HepG2 (cell line): ENCODE data around the gene NRL. TPM values are rescaled to one million over a fixed set of nuclear protein-coding genes. Genes with fewer than 3 reads are reported as not detected.

ENCODE experiments used
- MEF2D ChIP-seq: sonication (generic); formaldehyde crosslinking; IDR thresholded peaks from 2 replicates; pipeline ENCODE4 v1.5.1; 2020; ENCODE audit warnings: mild to moderate bottlenecking, missing genetic modification reagents
- TEF ChIP-seq: sonication (generic); formaldehyde crosslinking; IDR thresholded peaks from 2 replicates; pipeline ENCODE4 v1.5.0; 2020; ENCODE audit warnings: missing genetic modification reagents
- ZBTB40 ChIP-seq, 2 experiments: fragments of 450-650 bp in 1 of 2; sonication (generic) in 1 of 2; formaldehyde crosslinking in 1 of 2; IDR thresholded peaks; 2 replicates each; pipeline versions ENCODE4 v1.6.1 to v1.8.0; 2016 to 2022; ENCODE audit warnings: antibody characterized with exemption in 1 of 2, mild to moderate bottlenecking in 1 of 2, missing genetic modification reagents in 1 of 2
- ZNF496 ChIP-seq: sonication (generic); formaldehyde crosslinking; IDR thresholded peaks from 2 replicates; pipeline ENCODE4 v1.8.1; 2023; ENCODE audit warnings: mild to moderate bottlenecking, moderate library complexity, missing genetic modification reagents; ENCODE audit not compliant: insufficient replicate concordance
- polyA plus RNA-seq, 8 experiments: library from polyadenylated mRNA; depleted of rRNA in 3 of 8; stranded (reverse) in 7 of 8; unstranded in 1 of 8; fragments of >200 nt; fragmentation: Illumina TruSeq in 4 of 8; extraction: Trizol in 4 of 8; gene quantifications; 2 replicates each; pipeline versions ENCODE4 v1.2.1 to v1.2.3, GENCODE V29; 2011 to 2016; ENCODE audit warnings: low read depth in 4 of 8, missing spikeins in 1 of 8, mixed read lengths in 1 of 8; ENCODE audit not compliant: insufficient read depth in 1 of 8
- total RNA-seq, 5 experiments: library from RNA; depleted of rRNA; stranded (reverse); fragments of >200 nt; fragmentation: Illumina TruSeq; extraction: Trizol; gene quantifications; 2 replicates each; pipeline ENCODE4 v1.2.3, GENCODE V29; 2016; ENCODE audit warnings: low read depth in 1 of 5
- TF ChIP-seq, protein P1 (sequence below): fragments of 450-650 bp; IDR thresholded peaks from 2 replicates; pipeline ENCODE4 v1.6.1; 2016
- TF ChIP-seq, protein P2 (sequence below), 2 experiments: sonication (generic) in 1 of 2; formaldehyde crosslinking in 1 of 2; IDR thresholded peaks; 2 replicates each; pipeline versions ENCODE4 v1.4.0 to v1.6.1; 2018 to 2020; ENCODE audit warnings: missing genetic modification reagents in 2 of 2, borderline replicate concordance in 1 of 2, low read depth in 1 of 2, mild to moderate bottlenecking in 1 of 2, missing biosample characterization in 1 of 2
- TF ChIP-seq, protein P3 (sequence below): sonication (generic); formaldehyde crosslinking; IDR thresholded peaks from 2 replicates; pipeline ENCODE4 v1.4.0; 2020; ENCODE audit warnings: missing genetic modification reagents, borderline replicate concordance

NRL gene
- total and polyA plus RNA-seq, 2 of the 13 experiments (the other 11 are each of a cell fraction or from before 2014, with no cell fraction given): 2.5 to 4.7 TPM

GRCh38 chr14:24051789-24052655 lies 62.7 kb downstream of the NRL start, which contains the start of gene CARMIL3 (continued):
- TF ChIP-seq, protein P1, sequence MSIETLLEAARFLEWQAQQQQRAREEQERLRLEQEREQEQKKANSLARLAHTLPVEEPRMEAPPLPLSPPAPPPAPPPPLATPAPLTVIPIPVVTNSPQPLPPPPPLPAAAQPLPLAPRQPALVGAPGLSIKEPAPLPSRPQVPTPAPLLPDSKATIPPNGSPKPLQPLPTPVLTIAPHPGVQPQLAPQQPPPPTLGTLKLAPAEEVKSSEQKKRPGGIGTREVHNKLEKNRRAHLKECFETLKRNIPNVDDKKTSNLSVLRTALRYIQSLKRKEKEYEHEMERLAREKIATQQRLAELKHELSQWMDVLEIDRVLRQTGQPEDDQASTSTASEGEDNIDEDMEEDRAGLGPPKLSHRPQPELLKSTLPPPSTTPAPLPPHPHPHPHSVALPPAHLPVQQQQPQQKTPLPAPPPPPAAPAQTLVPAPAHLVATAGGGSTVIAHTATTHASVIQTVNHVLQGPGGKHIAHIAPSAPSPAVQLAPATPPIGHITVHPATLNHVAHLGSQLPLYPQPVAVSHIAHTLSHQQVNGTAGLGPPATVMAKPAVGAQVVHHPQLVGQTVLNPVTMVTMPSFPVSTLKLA: no peak
- TF ChIP-seq MEF2D (CRISPR knock-in tag) (peak; percentile 75; the same call in 1 of the 2 replicates), ZNF496 (CRISPR knock-in tag) (no peak), TEF (CRISPR knock-in tag) (no peak), ZBTB40 (IDR thresholded peaks at IDR 0.05) (no peak), ZBTB40 (CRISPR knock-in tag; IDR thresholded peaks at IDR 0.05) (peak; percentile 69; the same call in 1 of the 2 replicates)
- TF ChIP-seq, protein P2, sequence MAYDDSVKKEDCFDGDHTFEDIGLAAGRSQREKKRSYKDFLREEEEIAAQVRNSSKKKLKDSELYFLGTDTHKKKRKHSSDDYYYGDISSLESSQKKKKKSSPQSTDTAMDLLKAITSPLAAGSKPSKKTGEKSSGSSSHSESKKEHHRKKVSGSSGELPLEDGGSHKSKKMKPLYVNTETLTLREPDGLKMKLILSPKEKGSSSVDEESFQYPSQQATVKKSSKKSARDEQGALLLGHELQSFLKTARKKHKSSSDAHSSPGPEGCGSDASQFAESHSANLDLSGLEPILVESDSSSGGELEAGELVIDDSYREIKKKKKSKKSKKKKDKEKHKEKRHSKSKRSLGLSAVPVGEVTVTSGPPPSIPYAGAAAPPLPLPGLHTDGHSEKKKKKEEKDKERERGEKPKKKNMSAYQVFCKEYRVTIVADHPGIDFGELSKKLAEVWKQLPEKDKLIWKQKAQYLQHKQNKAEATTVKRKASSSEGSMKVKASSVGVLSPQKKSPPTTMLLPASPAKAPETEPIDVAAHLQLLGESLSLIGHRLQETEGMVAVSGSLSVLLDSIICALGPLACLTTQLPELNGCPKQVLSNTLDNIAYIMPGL (CRISPR knock-in tag; IDR thresholded peaks at IDR 0.05; ENCODE audit: borderline replicate concordance in 1 of 2, low read depth in 1 of 2): peak in 1 of 2 experiments; percentile 85; a peak in 2 of 4 replicates
- TF ChIP-seq, protein P3, sequence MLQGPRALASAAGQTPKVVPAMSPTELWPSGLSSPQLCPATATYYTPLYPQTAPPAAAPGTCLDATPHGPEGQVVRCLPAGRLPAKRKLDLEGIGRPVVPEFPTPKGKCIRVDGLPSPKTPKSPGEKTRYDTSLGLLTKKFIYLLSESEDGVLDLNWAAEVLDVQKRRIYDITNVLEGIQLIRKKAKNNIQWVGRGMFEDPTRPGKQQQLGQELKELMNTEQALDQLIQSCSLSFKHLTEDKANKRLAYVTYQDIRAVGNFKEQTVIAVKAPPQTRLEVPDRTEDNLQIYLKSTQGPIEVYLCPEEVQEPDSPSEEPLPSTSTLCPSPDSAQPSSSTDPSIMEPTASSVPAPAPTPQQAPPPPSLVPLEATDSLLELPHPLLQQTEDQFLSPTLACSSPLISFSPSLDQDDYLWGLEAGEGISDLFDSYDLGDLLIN (CRISPR knock-in tag): peak; percentile 82; the same call in 1 of the 2 replicates
